Mesothelial cell of epicardium (in vitro differentiated cells): ENCODE measurements around the gene MANBA. TPM values are rescaled to one million over a fixed set of nuclear protein-coding genes. Genes with fewer than 3 reads are reported as not detected.

Experiments
- DNase-seq, 2 experiments: peaks; one replicate each; pipeline ENCODE4 v3.0.0; 2021; ENCODE audit warnings: low spot score in 2 of 2; ENCODE audit not compliant: unreplicated experiment in 2 of 2
- H3K27ac Mint-ChIP-seq: 2 replicates; pipeline ENCODE4 v1.8.0; 2021; ENCODE audit warnings: mixed read lengths
- H3K27me3 Mint-ChIP-seq: 2 replicates; pipeline ENCODE4 v1.8.0; 2021; ENCODE audit warnings: low read depth, mixed read lengths
- H3K36me3 Mint-ChIP-seq: 2 replicates; pipeline ENCODE4 v1.8.0; 2021; ENCODE audit warnings: mixed read lengths
- H3K4me1 Mint-ChIP-seq: 2 replicates; pipeline ENCODE4 v1.8.0; 2021; ENCODE audit warnings: mixed read lengths
- H3K4me3 Mint-ChIP-seq: 2 replicates; pipeline ENCODE4 v1.8.0; 2021; ENCODE audit warnings: mild to moderate bottlenecking, moderate library complexity, mixed read lengths
- H3K9me3 Mint-ChIP-seq: 2 replicates; pipeline ENCODE4 v1.8.0; 2021; ENCODE audit warnings: mixed read lengths
- total RNA-seq: library from RNA; stranded (reverse); gene quantifications from 3 replicates; pipeline ENCODE4 v1.2.1, GENCODE V29; 2021
- TF ChIP-seq, protein P1 (sequence below): fragments of 200-600 bp; sonication (generic); IDR thresholded peaks from one replicate; pipeline ENCODE4 v1.5.0; 2021; ENCODE audit warnings: antibody characterized with exemption; ENCODE audit not compliant: unreplicated experiment

MANBA gene
- total RNA-seq, 1 donor from 2014 or later = 39.2 TPM

DNA sequence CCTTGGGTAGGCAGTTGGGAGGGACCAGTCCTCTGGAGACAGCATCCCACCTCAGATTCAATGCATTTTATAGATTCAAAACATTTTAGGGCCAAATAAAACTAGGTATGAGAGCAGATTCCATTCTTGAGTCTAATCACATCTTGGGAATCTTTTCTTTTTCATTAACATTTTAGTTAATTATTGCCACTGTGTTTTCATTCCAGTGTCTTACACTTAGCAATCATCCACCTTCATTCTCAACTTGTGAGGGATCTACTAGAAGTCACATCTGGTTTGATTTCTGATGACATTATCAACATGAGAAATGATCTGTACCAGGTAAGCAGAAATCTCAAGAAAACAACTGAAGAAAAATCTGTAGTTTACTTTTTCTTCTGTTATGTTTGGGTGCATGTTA lies 160.1 kb downstream of the MANBA start:
- Mint-ChIP-seq H3K4me3 (no peak overlapping the region), H3K27ac (no peak overlapping the region), H3K27me3 (no peaks in the 10 kb centered on the region), H3K36me3 (peaks cover 43% of the 10 kb centered on the region), H3K4me1 (peaks cover 14% of the 10 kb centered on the region), H3K9me3 (no peaks in the 10 kb centered on the region)
- DNase-seq = no peak
- TF ChIP-seq, protein P1, sequence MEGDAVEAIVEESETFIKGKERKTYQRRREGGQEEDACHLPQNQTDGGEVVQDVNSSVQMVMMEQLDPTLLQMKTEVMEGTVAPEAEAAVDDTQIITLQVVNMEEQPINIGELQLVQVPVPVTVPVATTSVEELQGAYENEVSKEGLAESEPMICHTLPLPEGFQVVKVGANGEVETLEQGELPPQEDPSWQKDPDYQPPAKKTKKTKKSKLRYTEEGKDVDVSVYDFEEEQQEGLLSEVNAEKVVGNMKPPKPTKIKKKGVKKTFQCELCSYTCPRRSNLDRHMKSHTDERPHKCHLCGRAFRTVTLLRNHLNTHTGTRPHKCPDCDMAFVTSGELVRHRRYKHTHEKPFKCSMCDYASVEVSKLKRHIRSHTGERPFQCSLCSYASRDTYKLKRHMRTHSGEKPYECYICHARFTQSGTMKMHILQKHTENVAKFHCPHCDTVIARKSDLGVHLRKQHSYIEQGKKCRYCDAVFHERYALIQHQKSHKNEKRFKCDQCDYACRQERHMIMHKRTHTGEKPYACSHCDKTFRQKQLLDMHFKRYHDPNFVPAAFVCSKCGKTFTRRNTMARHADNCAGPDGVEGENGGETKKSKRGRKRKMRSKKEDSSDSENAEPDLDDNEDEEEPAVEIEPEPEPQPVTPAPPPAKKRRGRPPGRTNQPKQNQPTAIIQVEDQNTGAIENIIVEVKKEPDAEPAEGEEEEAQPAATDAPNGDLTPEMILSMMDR = no peak

GRCh38 chr4:102599886-102600285 lies 160.9 kb downstream of the MANBA start:
- no peak for DNase-seq
- no peak overlapping the region for H3K4me3 Mint-ChIP-seq
- H3K9me3 Mint-ChIP-seq = no peaks in the 10 kb centered on the region
- no peak overlapping the region for H3K27ac Mint-ChIP-seq
- no peaks in the 10 kb centered on the region for H3K27me3 Mint-ChIP-seq
- TF ChIP-seq, protein P1 = no peak
- H3K36me3 Mint-ChIP-seq = peaks cover 49% of the 10 kb centered on the region
- H3K4me1 Mint-ChIP-seq = peaks cover 14% of the 10 kb centered on the region

GRCh38 chr4:102599455-102599854 lies 161.3 kb downstream of the MANBA start:
- Mint-ChIP-seq H3K27ac (no peak overlapping the region), H3K4me3 (no peak overlapping the region), H3K9me3 (no peaks in the 10 kb centered on the region), H3K4me1 (peaks cover 14% of the 10 kb centered on the region), H3K27me3 (no peaks in the 10 kb centered on the region), H3K36me3 (peaks cover 49% of the 10 kb centered on the region)
- DNase-seq = no peak
- TF ChIP-seq, protein P1 = no peak

DNA sequence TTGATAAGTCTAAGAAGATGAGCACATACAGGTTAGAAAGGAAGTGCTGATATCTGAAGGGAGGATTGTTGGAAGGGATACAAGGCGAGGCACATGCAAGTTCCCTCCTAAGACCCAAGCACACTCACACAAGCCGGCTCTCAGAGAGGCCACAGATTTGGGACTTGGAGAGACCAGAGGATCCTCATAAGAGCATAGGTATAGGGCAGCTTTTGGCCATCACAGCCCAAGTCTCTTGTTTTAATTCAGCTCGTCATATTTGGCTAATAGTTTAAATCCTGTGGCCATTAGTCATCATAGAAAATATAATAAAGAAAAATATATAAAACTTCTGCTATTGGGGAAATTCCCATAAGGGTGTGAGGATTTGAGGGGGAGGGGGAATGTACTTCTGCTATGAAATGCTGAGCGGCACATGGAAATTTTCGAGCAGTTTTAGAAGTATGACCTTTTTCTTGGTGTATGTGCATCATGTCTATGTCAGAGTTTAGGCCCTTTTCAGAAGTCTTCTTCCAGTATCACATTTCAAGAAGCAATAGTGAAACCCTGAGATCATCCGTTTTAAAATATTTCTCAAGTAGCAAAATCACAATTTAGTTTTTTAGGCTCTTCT lies 161.9 kb downstream of the MANBA start:
- Mint-ChIP-seq H3K4me1 (peaks cover 14% of the 10 kb centered on the region), H3K4me3 (no peak overlapping the region), H3K9me3 (no peaks in the 10 kb centered on the region), H3K27me3 (no peaks in the 10 kb centered on the region), H3K36me3 (peaks cover 49% of the 10 kb centered on the region), H3K27ac (peak overlapping the region; percentile 6)
- TF ChIP-seq, protein P1 = no peak
- no peak for DNase-seq

DNA sequence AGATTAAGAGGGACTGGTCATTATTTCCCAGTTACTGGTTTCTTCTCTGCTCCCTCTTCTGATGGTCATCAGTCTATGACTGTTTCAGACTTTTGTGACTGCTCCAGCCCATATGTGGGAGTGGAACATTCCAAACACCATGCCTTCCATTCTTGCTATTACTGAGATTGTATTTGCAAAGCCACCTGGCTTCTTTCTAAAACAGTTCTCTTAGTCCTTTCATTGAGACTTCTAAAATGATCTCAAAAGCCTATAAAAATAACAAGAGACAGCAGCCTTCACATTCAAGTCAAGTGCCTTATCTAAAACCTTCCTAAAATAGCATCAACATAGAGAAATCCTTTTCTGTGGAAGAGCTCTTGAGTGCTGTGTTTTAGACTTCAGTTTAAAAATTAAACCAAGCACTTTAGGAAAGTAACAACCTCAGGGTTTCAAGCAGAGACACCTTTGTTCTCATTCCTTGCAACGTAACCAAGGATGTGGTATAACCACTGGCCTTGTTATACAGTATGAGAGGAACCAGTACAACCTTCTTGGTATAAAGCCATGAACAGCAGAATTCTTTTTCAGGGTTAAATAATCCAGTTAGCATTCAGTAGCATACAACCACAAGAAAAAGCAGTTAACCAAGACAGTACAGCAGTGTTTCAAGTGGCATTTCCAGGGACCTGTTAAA lies 162.5 kb downstream of the MANBA start:
- TF ChIP-seq, protein P1 = no peak
- Mint-ChIP-seq H3K36me3 (peaks cover 45% of the 10 kb centered on the region), H3K27ac (peak overlapping the region; percentile 11), H3K27me3 (no peaks in the 10 kb centered on the region), H3K9me3 (no peaks in the 10 kb centered on the region), H3K4me1 (peaks cover 14% of the 10 kb centered on the region), H3K4me3 (no peak overlapping the region)
- DNase-seq = no peak
